GM13977 (cell line): ENCODE data around the gene KLHL17.

Source experiments
- DNase-seq: peaks from one replicate; pipeline ENCODE4 v3.0.0; 2012; ENCODE audit warnings: low spot score
- CTCF ChIP-seq: IDR thresholded peaks from 2 replicates; pipeline ENCODE4 v1.5.1; 2012; ENCODE audit warnings: mild to moderate bottlenecking, control low read depth; ENCODE audit not compliant: insufficient read depth; ENCODE audit errors: extremely low read depth, missing control alignments
- in situ Hi-C: fragments of 300-500 bp; cut with MboI; formaldehyde crosslinking; loops from one replicate; pipeline ENCODE4 v1.12.0; 2022; ENCODE audit warnings: low sequenced_read_pairs, low pct_unique_long_range_greater_than_20kb, mixed read lengths, inconsistent platforms; ENCODE audit not compliant: unreplicated experiment

Gene KLHL17

GRCh38 chr1:969260-969855 lies 9.0 kb downstream of the KLHL17 start:
- TF ChIP-seq CTCF, result no peak
- no peak for DNase-seq
- in situ Hi-C loops, result no loop called here

GRCh38 chr1:970242-970972 lies 10.0 kb downstream of the KLHL17 start:
- no peak for TF ChIP-seq CTCF
- DNase-seq, result no peak
- in situ Hi-C loops, result loop anchor here (10.0 kb wide), 1 partner anchor 76 kb away; no protein-coding TSS in a partner anchor

- in situ Hi-C loops, result loop anchor here (10.0 kb wide), 1 partner anchor 76 kb away; no protein-coding TSS in a partner anchor
- no peak for DNase-seq
- no peak for TF ChIP-seq CTCF
These were observed 10.8 kb downstream of the KLHL17 start for GRCh38 chr1:970973-971730.

GRCh38 chr1:971751-972506 lies 11.5 kb downstream of the KLHL17 start:
- no peak for DNase-seq
- in situ Hi-C loops, result loop anchor here (10.0 kb wide), 1 partner anchor 77 kb away; no protein-coding TSS in a partner anchor
- no peak for TF ChIP-seq CTCF

GRCh38 chr1:972726-973458 lies 12.5 kb downstream of the KLHL17 start:
- TF ChIP-seq CTCF, result no peak
- DNase-seq, result no peak
- in situ Hi-C loops, result loop anchor here (10.0 kb wide), 1 partner anchor 78 kb away; no protein-coding TSS in a partner anchor
